VCaP (cell line): ENCODE measurements around the gene ATXN1.

Experiments used
- H3K27ac ChIP-seq: fragments of 450-650 bp; 2 replicates; pipeline ENCODE4 v1.5.1; 2017
- CTCF ChIP-seq: fragments of 450-650 bp; conservative IDR thresholded peaks from 2 replicates; pipeline ENCODE4 v1.5.1; 2017; ENCODE audit warnings: mild to moderate bottlenecking, moderate library complexity

Gene ATXN1

GRCh38 chr6:16769986-16770376 is 8.7 kb upstream of the ATXN1 start:
- no peak for TF ChIP-seq CTCF
- no peak overlapping the region for H3K27ac ChIP-seq

- H3K27ac ChIP-seq = no peak overlapping the region; the same call in 1 of the 2 replicates
- TF ChIP-seq CTCF = no peak
These were observed 8.1 kb upstream of the ATXN1 start for GRCh38 chr6:16769131-16769985.

- TF ChIP-seq CTCF = no peak
- H3K27ac ChIP-seq = peak overlapping the region; percentile 43
These were observed 7.2 kb upstream of the ATXN1 start for GRCh38 chr6:16768477-16768830.

- no peak for TF ChIP-seq CTCF
- H3K27ac ChIP-seq = peak overlapping the region; percentile 43
These were observed 6.7 kb upstream of the ATXN1 start for GRCh38 chr6:16767765-16768476.

- peak overlapping the region; percentile 43 for H3K27ac ChIP-seq
- TF ChIP-seq CTCF = no peak
These were observed 5.8 kb upstream of the ATXN1 start for GRCh38 chr6:16766836-16767745.

GRCh38 chr6:16766043-16766536 is 4.8 kb upstream of the ATXN1 start:
- H3K27ac ChIP-seq = no peak overlapping the region
- no peak for TF ChIP-seq CTCF
